ENCODE measurements around the gene RNU1-4.
"Not testable (repeated sequence)": the region's sequence is repeated elsewhere in the genome, so short reads cannot be mapped to it uniquely, and the experiment has no call there.

DNA sequence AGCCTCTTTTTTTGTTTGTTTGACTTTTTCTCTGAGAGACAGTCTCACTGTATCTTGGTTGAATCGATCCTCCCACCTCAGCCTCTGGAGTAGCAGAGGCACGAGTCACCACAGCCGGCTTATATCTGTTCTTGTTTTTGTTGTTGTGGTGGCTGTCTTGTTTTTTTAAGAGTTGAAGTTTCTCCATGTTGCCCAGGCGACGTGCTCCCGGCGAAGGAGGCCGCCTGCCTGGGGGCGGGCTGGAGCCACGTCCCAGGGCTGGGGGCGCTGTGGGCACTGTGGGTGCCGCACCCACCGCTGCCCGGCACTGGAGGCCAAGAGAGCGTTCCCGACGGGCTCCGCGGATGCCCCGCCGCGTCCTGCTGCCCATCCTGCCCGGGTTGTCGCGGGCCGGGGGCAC lies 8.4 kb downstream of the RNU1-4 start:
- TF ChIP-seq, protein P1, sequence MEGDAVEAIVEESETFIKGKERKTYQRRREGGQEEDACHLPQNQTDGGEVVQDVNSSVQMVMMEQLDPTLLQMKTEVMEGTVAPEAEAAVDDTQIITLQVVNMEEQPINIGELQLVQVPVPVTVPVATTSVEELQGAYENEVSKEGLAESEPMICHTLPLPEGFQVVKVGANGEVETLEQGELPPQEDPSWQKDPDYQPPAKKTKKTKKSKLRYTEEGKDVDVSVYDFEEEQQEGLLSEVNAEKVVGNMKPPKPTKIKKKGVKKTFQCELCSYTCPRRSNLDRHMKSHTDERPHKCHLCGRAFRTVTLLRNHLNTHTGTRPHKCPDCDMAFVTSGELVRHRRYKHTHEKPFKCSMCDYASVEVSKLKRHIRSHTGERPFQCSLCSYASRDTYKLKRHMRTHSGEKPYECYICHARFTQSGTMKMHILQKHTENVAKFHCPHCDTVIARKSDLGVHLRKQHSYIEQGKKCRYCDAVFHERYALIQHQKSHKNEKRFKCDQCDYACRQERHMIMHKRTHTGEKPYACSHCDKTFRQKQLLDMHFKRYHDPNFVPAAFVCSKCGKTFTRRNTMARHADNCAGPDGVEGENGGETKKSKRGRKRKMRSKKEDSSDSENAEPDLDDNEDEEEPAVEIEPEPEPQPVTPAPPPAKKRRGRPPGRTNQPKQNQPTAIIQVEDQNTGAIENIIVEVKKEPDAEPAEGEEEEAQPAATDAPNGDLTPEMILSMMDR (IDR thresholded peaks at IDR 0.05), result not testable (repeated sequence)
- TF ChIP-seq POLR2AphosphoS5 (IDR thresholded peaks at IDR 0.05), result not testable (repeated sequence)

All from prostate gland (tissue), 2 donors.